HG03342 (cell line): Measurements from ENCODE around the gene SLC4A7.
"Not testable (repeated sequence)": the region's sequence is repeated elsewhere in the genome, so short reads cannot be mapped to it uniquely, and the experiment has no call there.

Source experiments
- ATAC-seq: cut with Tn5 transposase; IDR thresholded peaks from one replicate; pipeline ENCODE4 v1.9.1; 2021; ENCODE audit warnings: mild to moderate bottlenecking, moderate library complexity; ENCODE audit not compliant: unreplicated experiment

SLC4A7 gene

DNA sequence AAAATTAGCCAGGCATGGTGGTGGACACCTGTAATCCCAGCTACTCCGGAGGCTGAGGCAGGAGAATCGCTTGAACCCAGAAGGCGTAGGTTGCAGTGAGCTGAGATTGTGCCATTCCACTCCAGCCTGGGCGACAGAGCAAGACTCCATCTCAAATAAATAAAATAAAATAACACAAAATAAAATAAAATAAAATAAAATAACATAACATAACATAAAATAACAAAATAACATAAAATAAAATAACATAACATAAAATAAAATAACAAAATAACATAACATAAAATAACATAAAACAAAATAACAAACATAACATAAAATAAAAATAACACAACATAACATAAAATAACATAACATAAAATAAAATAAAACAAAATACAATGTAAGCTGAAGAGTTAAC lies 45.8 kb downstream of the SLC4A7 start:
- not testable (repeated sequence) for ATAC-seq

- no peak for ATAC-seq
Measured at GRCh38 chr3:27431116-27431515, 53.1 kb downstream of the SLC4A7 start.

DNA sequence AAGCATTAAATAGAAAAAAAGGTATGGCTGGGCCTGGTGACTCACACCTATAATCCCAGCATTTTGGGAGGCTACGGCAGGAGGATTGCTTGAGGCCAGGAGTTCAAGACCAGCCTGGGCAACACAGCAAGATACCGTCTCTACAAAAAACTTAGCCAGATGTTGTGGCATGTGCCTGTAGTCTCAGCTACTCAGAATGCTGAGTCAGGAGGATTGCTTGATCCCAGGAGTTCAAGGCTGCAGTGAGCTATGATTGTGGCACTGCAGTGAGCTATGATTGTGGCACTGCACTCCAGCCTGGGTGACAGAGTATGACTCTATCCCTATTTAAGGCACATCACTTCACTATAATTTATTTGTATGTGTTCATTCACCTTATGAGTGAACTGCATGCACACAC lies 54.3 kb downstream of the SLC4A7 start:
- no peak for ATAC-seq

DNA sequence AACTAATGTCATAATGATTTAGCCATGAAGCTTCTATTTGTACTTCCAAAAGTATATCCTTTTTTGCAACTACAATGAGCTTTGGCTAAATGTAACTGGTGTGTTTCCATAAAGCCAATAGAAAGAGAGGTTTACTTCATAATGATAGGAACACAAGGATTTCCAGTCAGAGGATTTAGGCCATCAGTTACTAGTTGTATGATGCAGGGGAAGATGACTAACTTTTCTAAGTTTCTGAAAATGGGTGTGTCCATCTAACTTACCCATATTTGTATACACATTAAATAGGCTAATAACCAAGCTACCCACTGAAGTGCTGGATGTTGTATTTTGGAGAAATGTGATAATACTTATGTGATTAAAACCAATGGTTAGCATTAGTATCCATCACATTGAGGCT lies 55.7 kb downstream of the SLC4A7 start:
- no peak for ATAC-seq

- ATAC-seq: no peak
Measured at GRCh38 chr3:27426926-27427325, 57.3 kb downstream of the SLC4A7 start.

- no peak for ATAC-seq
Measured at GRCh38 chr3:27425896-27426565, 58.2 kb downstream of the SLC4A7 start.

DNA sequence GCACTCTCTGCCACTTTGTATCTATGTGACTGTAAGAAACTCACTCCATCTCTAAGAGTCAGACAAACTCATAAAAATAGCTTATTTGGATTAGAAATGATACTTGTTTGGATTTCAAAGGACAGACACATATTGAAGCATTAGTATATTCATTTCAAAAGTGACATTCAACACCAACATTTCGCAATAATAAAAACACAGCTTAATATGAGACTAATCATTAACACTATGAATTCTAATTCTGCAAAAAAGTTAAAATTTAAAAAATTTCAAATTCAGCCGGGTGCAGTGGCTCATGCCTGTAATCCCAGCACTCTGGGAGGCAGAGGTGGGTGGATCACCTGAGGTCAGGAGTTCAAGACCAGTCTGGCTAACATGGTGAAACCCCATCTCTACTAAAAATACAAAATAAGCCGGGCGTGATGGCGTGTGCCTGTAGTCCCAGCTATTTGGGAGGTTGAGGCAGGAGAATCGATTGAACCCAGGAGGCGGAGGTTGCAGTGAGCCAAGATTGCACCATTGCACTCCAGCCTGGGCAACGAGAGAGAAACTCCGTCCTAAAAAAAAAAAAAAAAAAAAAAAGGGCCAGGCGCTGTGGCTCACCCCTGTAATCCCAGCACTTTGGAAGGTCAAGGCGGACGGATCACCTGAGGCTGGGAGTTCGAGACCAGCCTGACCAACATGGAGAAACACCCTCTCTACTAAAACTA lies 59.2 kb downstream of the SLC4A7 start:
- not testable (repeated sequence) for ATAC-seq

GRCh38 chr3:27423463-27423862 lies 60.7 kb downstream of the SLC4A7 start:
- no peak for ATAC-seq

GRCh38 chr3:27422617-27423016 lies 61.6 kb downstream of the SLC4A7 start:
- no peak for ATAC-seq

GRCh38 chr3:27415202-27415601 lies 69.0 kb downstream of the SLC4A7 start:
- no peak for ATAC-seq

GRCh38 chr3:27392950-27393679 lies 91.1 kb downstream of the SLC4A7 start:
- peak; percentile 68 for ATAC-seq

GRCh38 chr3:27392414-27392813 lies 91.8 kb downstream of the SLC4A7 start:
- ATAC-seq: not testable (repeated sequence)

- ATAC-seq: no peak
Measured at GRCh38 chr3:27391796-27392195, 92.4 kb downstream of the SLC4A7 start.

DNA sequence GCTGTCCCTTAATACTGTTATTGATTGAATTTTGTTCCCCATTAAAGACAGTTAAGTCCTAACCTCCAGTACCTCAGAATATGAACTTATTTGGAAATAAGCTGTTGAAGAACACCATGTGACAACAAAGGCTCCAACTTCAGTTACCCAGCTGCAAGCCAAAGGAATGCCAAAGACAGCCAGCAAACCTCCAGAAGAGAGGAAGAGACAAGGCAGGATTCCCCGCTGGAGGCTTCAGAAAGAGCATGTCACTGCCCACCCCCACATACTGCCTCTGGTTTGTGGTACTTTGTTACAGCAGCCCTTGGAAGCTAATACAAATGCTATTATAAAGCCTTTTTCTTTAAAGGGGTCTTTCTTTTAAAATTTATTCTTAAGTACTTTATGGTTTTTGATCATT lies 96.6 kb downstream of the SLC4A7 start:
- ATAC-seq: no peak

DNA sequence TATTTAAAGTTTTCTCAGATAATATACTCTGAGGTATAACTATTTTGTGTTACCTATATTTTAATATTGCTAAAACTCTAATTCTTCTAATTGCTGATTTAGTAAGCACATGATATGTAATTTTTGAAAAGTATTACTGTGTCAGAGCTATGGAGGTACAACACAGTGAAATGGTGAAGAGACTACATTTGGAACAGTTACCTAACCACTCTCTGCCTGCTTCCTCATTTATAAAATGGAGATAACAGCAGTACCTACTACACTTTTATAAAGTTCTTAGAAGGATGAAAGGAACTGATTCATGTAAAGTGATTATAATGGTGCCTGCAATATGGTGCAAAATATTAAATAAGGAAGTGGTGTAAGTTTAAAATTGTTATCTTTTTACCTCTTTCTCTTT lies 98.7 kb downstream of the SLC4A7 start:
- no peak for ATAC-seq

DNA sequence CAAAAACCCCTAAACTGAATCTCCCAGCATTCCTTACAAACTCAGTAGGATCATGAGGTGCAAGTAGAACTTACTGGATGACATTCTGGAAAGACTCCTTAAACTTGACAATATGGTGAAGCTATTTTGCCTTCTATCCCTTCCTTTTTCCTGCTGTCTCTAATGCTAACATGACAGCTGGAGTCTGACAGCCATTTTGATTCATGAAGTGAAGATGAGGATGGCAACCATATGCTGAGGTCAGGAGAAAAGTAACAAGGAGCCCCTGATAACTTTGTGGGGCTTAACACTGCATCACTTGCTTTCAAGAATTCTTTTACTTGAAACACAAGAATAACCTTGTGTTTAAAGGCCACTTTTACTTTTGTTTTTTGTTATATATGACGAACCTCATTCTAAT lies 100.0 kb downstream of the SLC4A7 start:
- ATAC-seq: no peak

DNA sequence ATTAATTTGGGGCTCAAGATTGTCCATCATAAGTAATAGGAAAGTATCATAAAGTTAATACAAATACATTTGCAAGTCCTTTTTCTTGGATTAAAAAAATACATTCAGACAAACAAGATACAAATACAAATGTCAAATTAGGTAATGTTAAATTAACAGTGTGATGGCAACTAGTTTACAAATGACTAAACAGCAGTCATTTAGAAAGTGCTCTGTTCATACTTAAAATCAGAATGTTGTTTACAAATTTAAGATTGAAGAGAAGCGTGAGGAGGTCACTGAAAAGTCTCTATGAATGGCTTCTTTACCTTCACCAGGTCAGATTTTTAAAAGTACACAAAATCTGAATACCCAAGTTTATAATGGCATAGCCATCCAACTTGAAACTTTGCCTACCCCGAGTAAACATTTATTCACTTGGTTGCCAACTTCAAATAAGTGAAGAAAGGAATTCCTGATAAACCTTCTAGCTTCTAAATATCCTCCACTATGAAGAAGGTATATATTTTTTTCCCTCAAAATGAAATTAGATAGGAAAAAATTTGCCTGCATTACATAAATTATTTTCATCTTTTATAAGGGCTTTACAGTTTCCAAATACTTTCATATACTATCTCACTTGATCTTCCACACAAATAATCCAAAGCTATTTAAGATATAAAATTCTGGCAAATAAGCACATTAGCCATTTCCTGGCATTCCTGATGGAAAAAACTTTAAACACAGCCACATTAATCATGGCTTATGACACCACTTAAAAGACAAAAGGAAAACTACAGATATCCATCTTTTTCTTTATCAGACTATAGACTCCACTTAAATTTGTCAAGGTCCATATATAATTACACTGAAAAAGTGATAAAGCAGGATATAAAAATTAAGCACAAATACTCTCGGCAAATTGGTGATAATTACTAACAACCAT lies 103.5 kb downstream of the SLC4A7 start:
- ATAC-seq: no peak

DNA sequence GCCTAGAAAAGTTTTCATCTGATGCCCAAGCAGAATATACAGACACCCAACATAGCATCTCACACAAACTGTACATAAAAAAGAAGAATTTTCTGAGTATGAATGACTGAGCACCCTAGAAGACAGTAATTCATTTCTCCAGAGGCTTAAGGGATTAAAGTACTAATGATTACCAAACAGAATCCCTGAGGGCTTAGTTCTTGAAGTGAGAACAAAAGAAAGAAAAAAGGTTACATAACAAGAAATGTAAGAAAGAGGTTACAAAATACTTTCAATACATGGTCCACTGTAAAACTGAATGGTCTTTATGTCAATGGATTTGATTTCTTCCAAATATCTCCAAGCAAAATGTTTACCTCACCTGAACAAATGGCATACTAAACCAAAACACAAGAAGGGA lies 105.9 kb downstream of the SLC4A7 start:
- ATAC-seq: no peak

- ATAC-seq: no peak
Measured at GRCh38 chr3:27376109-27376772, 107.9 kb downstream of the SLC4A7 start.

DNA sequence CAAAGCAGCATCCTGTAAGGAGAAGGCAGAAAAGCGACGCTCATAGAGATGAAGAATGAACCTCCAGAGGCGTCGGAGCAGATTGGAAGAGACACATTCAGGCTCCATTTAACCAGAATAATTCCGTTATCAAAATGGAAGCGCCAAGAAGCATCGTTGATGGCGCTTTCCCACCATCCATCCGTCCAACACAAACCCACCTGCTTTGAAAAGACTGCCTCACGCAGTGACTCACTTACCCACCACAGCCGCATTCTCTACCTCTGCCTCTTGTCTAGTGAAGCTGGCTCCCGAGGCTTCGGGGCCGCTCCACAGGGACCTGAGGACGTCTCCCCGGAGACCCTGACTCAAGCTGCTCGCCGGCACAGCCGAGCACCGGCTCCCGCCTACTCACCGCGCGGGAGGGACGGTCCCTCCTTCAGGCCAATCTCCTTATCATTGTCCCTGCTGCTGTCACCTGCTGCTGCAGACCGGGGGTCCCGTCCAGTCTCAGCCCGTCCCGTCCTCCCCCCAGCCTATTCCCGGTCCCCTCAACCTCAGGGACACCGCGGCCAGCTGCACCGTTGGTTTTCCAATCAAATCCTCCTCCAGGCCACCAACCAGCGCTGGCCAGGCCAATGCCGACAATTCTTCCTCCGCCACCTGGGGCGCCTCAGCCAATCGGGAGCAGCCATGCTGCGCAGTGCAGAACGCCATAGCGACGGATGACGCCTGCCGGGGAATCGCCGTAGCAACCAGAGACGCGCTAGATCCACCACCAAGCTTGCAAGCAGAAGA lies 115.2 kb downstream of the SLC4A7 start, which contains the start of gene NEK10:
Gene NEK10 (minus strand): TSS at position 553 of the 777 bp plus-strand sequence. CDS start 16,501 bp downstream, outside the sequence.
- peak; percentile 100 for ATAC-seq
